Tracheal epithelial cell (primary cell): Measurements from ENCODE around the gene PSG1. TPM values are rescaled to one million over a fixed set of nuclear protein-coding genes. Genes with fewer than 3 reads are reported as not detected.

Experiments
- total RNA-seq: library from RNA; depleted of rRNA; stranded (reverse); fragments of >200 nt; gene quantifications from 2 replicates; pipeline ENCODE4 v1.2.1, GENCODE V29; 2014

The PSG1 gene
- under 0.01 TPM in 1 of 2 replicates, not detected in the other for total RNA-seq

GRCh38 chr19:42879613-42880012, at the start of gene PSG1:
Gene PSG1, minus strand, starts transcription at chr19:42879713. Its CDS starts 132 bp downstream, at chr19:42879581.

GRCh38 chr19:42917634-42918033, 38.1 kb upstream of the PSG1 start, which contains the start of gene PSG6:
Gene PSG6, minus strand, starts transcription at chr19:42917894. Its CDS starts 102 bp downstream, at chr19:42917792.

Other genes starting within 250 kb of the PSG1 start
- gene PSG3, start 139.2 kb downstream of the PSG1 start, total RNA-seq = not detected in 2 replicates
- gene PSG8, start 114.0 kb downstream of the PSG1 start, total RNA-seq = 0.48 TPM in 1 of 2 replicates, not detected in the other
- not detected in 2 replicates for gene PSG6, start 38.2 kb upstream of the PSG1 start, total RNA-seq
- gene PSG7, start 57.5 kb upstream of the PSG1 start, total RNA-seq = not detected in 2 replicates
- not detected in 2 replicates for gene PSG11, start 146.8 kb upstream of the PSG1 start, total RNA-seq
- not detected in 2 replicates for gene PSG2, start 203.0 kb upstream of the PSG1 start, total RNA-seq